IMR-90 (cell line): ENCODE measurements around the gene MAP7. TPM values are rescaled to one million over a fixed set of nuclear protein-coding genes. Genes with fewer than 3 reads are reported as not detected.
A peak's percentile ranks its signal among the peaks of the same experiment; 100 is the strongest.

Source experiments
- ATAC-seq: fragments of 200-7000 bp; cut with Tn5 transposase; 2 replicates; pipeline ENCODE4 v1.9.1; 2020; ENCODE audit warnings: low read depth, mild to moderate bottlenecking, moderate library complexity
- BruUV-seq: library from RNA; stranded (reverse); fragments of 400-500 nt; replicated peaks from 2 replicates; lab custom pipeline; 2021; lab: Mats Ljungman, UMichigan
- CTCF ChIA-PET: fragments of 300-600 bp; formaldehyde crosslinking; extraction: SDS; loops from one replicate; lab custom pipeline; 2021; ENCODE audit warnings: antibody characterized with exemption; lab: Yijun Ruan, JAX
- POLR2A ChIA-PET: fragments of 300-600 bp; sonication (Branson Sonifier 250); formaldehyde crosslinking; loops from one replicate; lab custom pipeline; 2022; ENCODE audit warnings: antibody characterized with exemption; ENCODE audit not compliant: unreplicated experiment; lab: Charles Lee
- DNase-seq: peaks from one replicate; pipeline ENCODE4 v3.0.0; 2013
- H2AFZ ChIP-seq: replicated peaks from 2 replicates; pipeline ENCODE3; 2013; ENCODE audit warnings: low read length, mild to moderate bottlenecking; ENCODE audit not compliant: poor library complexity
- H2AK5ac ChIP-seq: 2 replicates; pipeline ENCODE4 v1.6.1; 2013; ENCODE audit warnings: low read depth, low read length, inconsistent platforms
- H2AK9ac ChIP-seq: replicated peaks from 2 replicates; pipeline ENCODE3; 2013; ENCODE audit warnings: mild to moderate bottlenecking, low read depth, low read length, moderate library complexity; ENCODE audit not compliant: poor library complexity
- H2BK120ac ChIP-seq: 2 replicates; pipeline ENCODE4 v1.6.1; 2013; ENCODE audit warnings: low read depth, low read length, inconsistent platforms
- H2BK15ac ChIP-seq: 3 replicates; pipeline ENCODE4 v1.6.1; 2013; ENCODE audit warnings: low read depth, low read length, inconsistent platforms
- H2BK20ac ChIP-seq: 2 replicates; pipeline ENCODE4 v1.6.1; 2013; ENCODE audit warnings: low read depth, mild to moderate bottlenecking, inconsistent platforms, low read length, moderate library complexity
- H2BK5ac ChIP-seq: 2 replicates; pipeline ENCODE4 v1.6.1; 2013; ENCODE audit warnings: mild to moderate bottlenecking, low read depth, low read length, inconsistent platforms; ENCODE audit not compliant: poor library complexity, severe bottlenecking
- H3K14ac ChIP-seq: replicated peaks from 2 replicates; pipeline ENCODE4 v1.6.1; 2013; ENCODE audit warnings: low read depth, low read length, inconsistent platforms
- H3K18ac ChIP-seq: 2 replicates; pipeline ENCODE4 v1.6.1; 2013; ENCODE audit warnings: low read depth, low read length, control low read depth
- H3K23ac ChIP-seq: 2 replicates; pipeline ENCODE4 v1.6.1; 2013; ENCODE audit warnings: low read depth, low read length, inconsistent platforms
- H3K27ac ChIP-seq: 2 replicates; pipeline ENCODE4 v1.5.1; 2013; ENCODE audit warnings: mild to moderate bottlenecking, control low read depth, low read length; ENCODE audit not compliant: insufficient read depth
- H3K27me3 ChIP-seq: 2 replicates; pipeline ENCODE4 v1.6.1; 2013; ENCODE audit warnings: low read length; ENCODE audit not compliant: control insufficient read depth, insufficient read depth
- H3K36me3 ChIP-seq: 2 replicates; pipeline ENCODE4 v1.6.1; 2013; ENCODE audit warnings: low read length, mixed read lengths; ENCODE audit not compliant: control insufficient read depth, insufficient read depth
- H3K4ac ChIP-seq: 2 replicates; pipeline ENCODE4 v1.6.1; 2013; ENCODE audit warnings: low read depth, low read length, inconsistent platforms
- H3K4me1 ChIP-seq: 2 replicates; pipeline ENCODE4 v1.6.1; 2013; ENCODE audit warnings: low read length, mixed read lengths; ENCODE audit not compliant: control insufficient read depth, insufficient read depth
- H3K4me2 ChIP-seq: 2 replicates; pipeline ENCODE4 v1.6.1; 2013; ENCODE audit warnings: low read depth, mild to moderate bottlenecking, control low read depth, low read length, moderate library complexity
- H3K4me3 ChIP-seq: 2 replicates; pipeline ENCODE4 v1.5.1; 2013; ENCODE audit warnings: low read depth, mild to moderate bottlenecking, control low read depth, low read length, moderate library complexity; ENCODE audit not compliant: insufficient read depth
- H3K56ac ChIP-seq: 2 replicates; pipeline ENCODE4 v1.6.1; 2013; ENCODE audit warnings: low read length, inconsistent platforms; ENCODE audit not compliant: insufficient read depth; ENCODE audit errors: extremely low read depth
- H3K79me1 ChIP-seq, 2 experiments: 2 replicates each; pipeline ENCODE4 v1.6.1; 2013; ENCODE audit warnings: low read length in 2 of 2, inconsistent platforms in 1 of 2, low read depth in 1 of 2
- H3K9ac ChIP-seq: 2 replicates; pipeline ENCODE4 v1.6.1; 2013; ENCODE audit warnings: low read depth, low read length, control low read depth
- H3K9me1 ChIP-seq: 2 replicates; pipeline ENCODE4 v1.6.1; 2013; ENCODE audit warnings: low read length, inconsistent platforms; ENCODE audit not compliant: insufficient read depth
- H3K9me3 ChIP-seq: 2 replicates; pipeline ENCODE4 v1.6.1; 2013; ENCODE audit warnings: low read length; ENCODE audit not compliant: control insufficient read depth, insufficient read depth
- H4K20me1 ChIP-seq: 2 replicates; pipeline ENCODE4 v1.6.1; 2013; ENCODE audit warnings: low read length, inconsistent platforms; ENCODE audit not compliant: insufficient read depth
- H4K5ac ChIP-seq: 2 replicates; pipeline ENCODE4 v1.6.1; 2013; ENCODE audit warnings: mild to moderate bottlenecking, low read depth, low read length, control low read depth
- H4K8ac ChIP-seq, 2 experiments: 2 replicates each; pipeline ENCODE4 v1.6.1; 2013; ENCODE audit warnings: low read depth in 2 of 2, low read length in 2 of 2, control low read depth in 1 of 2, inconsistent platforms in 1 of 2
- H4K91ac ChIP-seq: 2 replicates; pipeline ENCODE4 v1.6.1; 2013; ENCODE audit warnings: low read depth, low read length, inconsistent platforms; ENCODE audit not compliant: insufficient read depth
- BHLHE40 ChIP-seq: fragments of 150-350 bp; IDR thresholded peaks from 2 replicates; pipeline ENCODE4 v1.6.1; 2016; ENCODE audit warnings: mild to moderate bottlenecking, low read depth, low read length
- ELK1 ChIP-seq: fragments of 150-350 bp; IDR thresholded peaks from 2 replicates; pipeline ENCODE4 v1.6.1; 2016; ENCODE audit warnings: low read depth, mild to moderate bottlenecking, low read length, moderate library complexity, borderline replicate concordance
- FOS ChIP-seq: fragments of 150-350 bp; IDR thresholded peaks from 2 replicates; pipeline ENCODE4 v1.6.1; 2016; ENCODE audit warnings: low read depth, low read length
- MAFK ChIP-seq: IDR thresholded peaks from 2 replicates; pipeline ENCODE4 v1.6.1; 2012; ENCODE audit warnings: low read depth, low read length, improper control_type of control experiment
- MAZ ChIP-seq: IDR thresholded peaks from 2 replicates; pipeline ENCODE4 v1.6.1; 2012; ENCODE audit warnings: low read depth, mild to moderate bottlenecking, low read length, improper control_type of control experiment, moderate library complexity, borderline replicate concordance
- MXI1 ChIP-seq: IDR thresholded peaks from 2 replicates; pipeline ENCODE4 v1.6.1; 2012; ENCODE audit warnings: low read depth, mild to moderate bottlenecking, low read length, moderate library complexity, borderline replicate concordance
- NFE2L2 ChIP-seq: fragments of 150-350 bp; IDR thresholded peaks from 2 replicates; pipeline ENCODE4 v1.6.1; 2016; ENCODE audit warnings: low read depth, mild to moderate bottlenecking, low read length
- POLR2A ChIP-seq: IDR thresholded peaks from 2 replicates; pipeline ENCODE4 v1.6.1; 2012; ENCODE audit warnings: mild to moderate bottlenecking, low read depth, low read length
- RAD21 ChIP-seq: IDR thresholded peaks from 2 replicates; pipeline ENCODE4 v1.6.1; 2012; ENCODE audit warnings: low read length, improper control_type of control experiment
- RCOR1 ChIP-seq: IDR thresholded peaks from 2 replicates; pipeline ENCODE4 v1.6.1; 2012; ENCODE audit warnings: mild to moderate bottlenecking, low read length, improper control_type of control experiment; ENCODE audit not compliant: insufficient replicate concordance
- USF2 ChIP-seq: fragments of 150-350 bp; IDR thresholded peaks from 2 replicates; pipeline ENCODE4 v1.6.1; 2017; ENCODE audit warnings: mild to moderate bottlenecking, antibody characterized with exemption, low read length, low read depth
- WGBS, 2 experiments: methylation state at CpG; one replicate each; pipeline versions ENCODE4 v1.1.5 to v1.1.7; 2013; ENCODE audit warnings: missing lambda C conversion rate in 2 of 2; ENCODE audit not compliant: insufficient read length in 1 of 2; ENCODE audit errors: extremely low coverage in 2 of 2; 5-methylcytosine and 5-hydroxymethylcytosine counted together
- dilution Hi-C: fragments of 300-500 bp; cut with HindIII; formaldehyde crosslinking; loops from one replicate; pipeline ENCODE4 v1.14.3; 2018; ENCODE audit warnings: low sequenced_read_pairs; ENCODE audit not compliant: unreplicated experiment
- in situ Hi-C: fragments of 300-500 bp; cut with MboI; formaldehyde crosslinking; loops from 3 replicates; pipeline ENCODE4 v1.14.3; 2019; ENCODE audit warnings: low sequenced_read_pairs, inconsistent platforms, mixed read lengths
- intact Hi-C: fragments of 100-400 bp; cut with micrococcal nuclease; formaldehyde crosslinking; loops from 2 replicates; pipeline ENCODE4 v1.10.0; 2022
- polyA plus RNA-seq, 3 experiments: library from polyadenylated mRNA; depleted of rRNA; stranded (reverse); fragments of >200 nt; gene quantifications; 2 replicates each; pipeline ENCODE4 v1.2.3, GENCODE V29; 2012; ENCODE audit warnings: low replicate concordance in 1 of 3
- total RNA-seq: library from RNA; depleted of rRNA; stranded (reverse); fragments of >200 nt; gene quantifications from 2 replicates; pipeline ENCODE4 v1.2.3, GENCODE V29; 2012

The MAP7 gene
- total and polyA plus RNA-seq, 2 of the 4 experiments (the other 2 are of a cell fraction): 0.19 to 0.36 TPM

GRCh38 chr6:136525586-136526195 is 24.5 kb downstream of the MAP7 start:
- H3K9ac ChIP-seq: no peak overlapping the region
- no peaks in the 10 kb centered on the region; the same call in 1 of the 2 replicates for H3K4me1 ChIP-seq
- H3K14ac ChIP-seq: no peak overlapping the region
- no peak overlapping the region for H3K4ac ChIP-seq
- no CpG with 5 or more reads among the region's 8 CpGs for WGBS, 2 experiments
- BruUV-seq: no TSS peak
- intact Hi-C loops (no loop called here), dilution Hi-C loops (no loop called here), in situ Hi-C loops (loop anchor here (25.0 kb wide), 1 partner anchor 1063 kb away; no protein-coding TSS in a partner anchor)
- no peak overlapping the region for H2BK5ac ChIP-seq
- no peak overlapping the region for H2BK20ac ChIP-seq
- H4K5ac ChIP-seq: no peak overlapping the region
- peak overlapping the region; percentile 54 for H2AFZ ChIP-seq
- no peak overlapping the region for H3K4me3 ChIP-seq
- H3K9me1 ChIP-seq: no peaks in the 10 kb centered on the region
- H2BK15ac ChIP-seq: no peak overlapping the region
- H3K23ac ChIP-seq: no peak overlapping the region
- no peak overlapping the region for H3K56ac ChIP-seq
- H3K79me1 ChIP-seq: no peaks in the 10 kb centered on the region
- ChIA-PET POLR2A (interaction anchor here (0.6 kb wide), 1 partner anchor 514 kb away, joined by 5 read pairs; no protein-coding TSS in a partner anchor), CTCF (interaction anchor here (0.7 to 1.4 kb wide), 3 partner anchors 22 to 266 kb away, joined by 3 to 6 read pairs (median 5); partner anchors contain the start of gene MAP3K5)
- H3K36me3 ChIP-seq: no peaks in the 10 kb centered on the region
- no peak overlapping the region for H4K91ac ChIP-seq
- no peak overlapping the region for H4K8ac ChIP-seq
- H3K9me3 ChIP-seq: no peaks in the 10 kb centered on the region
- no peak overlapping the region; the same call in 1 of the 2 replicates for H3K4me2 ChIP-seq
- ATAC-seq (no peak), DNase-seq (no peak)
- H3K27ac ChIP-seq: no peak overlapping the region
- no peak overlapping the region for H2AK9ac ChIP-seq
- no peak overlapping the region for H3K18ac ChIP-seq
- no peaks in the 10 kb centered on the region for H4K20me1 ChIP-seq
- no peak overlapping the region for H2BK120ac ChIP-seq
- H2AK5ac ChIP-seq: no peak overlapping the region
- no peak for TF ChIP-seq FOS
- no peak for TF ChIP-seq RAD21
- TF ChIP-seq POLR2A: no peak
- TF ChIP-seq BHLHE40: no peak
- TF ChIP-seq USF2: no peak
- no peak for TF ChIP-seq MAFK
- no peak for TF ChIP-seq ELK1
- no peak for TF ChIP-seq RCOR1
- TF ChIP-seq MAZ: no peak
- no peak for TF ChIP-seq NFE2L2
- TF ChIP-seq MXI1: no peak
- peaks cover 10% of the 10 kb centered on the region for H3K27me3 ChIP-seq
